Type B pancreatic cell (in vitro differentiated cells): ENCODE results near the gene GRIN1. TPM values are rescaled to one million over a fixed set of nuclear protein-coding genes. Genes with fewer than 3 reads are reported as not detected.

ENCODE experiments used
- DNase-seq: peaks from one replicate; pipeline ENCODE4 v3.0.0; 2021; ENCODE audit warnings: mixed read lengths; ENCODE audit not compliant: unreplicated experiment; ENCODE audit errors: extremely low spot score
- H3K27ac Mint-ChIP-seq: 2 replicates; pipeline ENCODE4 v1.8.0; 2021; ENCODE audit warnings: mild to moderate bottlenecking, mixed read lengths
- H3K27me3 Mint-ChIP-seq: 2 replicates; pipeline ENCODE4 v1.8.0; 2021; ENCODE audit warnings: mixed read lengths
- H3K36me3 Mint-ChIP-seq: 2 replicates; pipeline ENCODE4 v1.8.0; 2021; ENCODE audit warnings: mixed read lengths
- H3K4me1 Mint-ChIP-seq: one replicate; pipeline ENCODE4 v1.8.0; 2021; ENCODE audit warnings: mixed read lengths; ENCODE audit not compliant: unreplicated experiment
- H3K4me3 Mint-ChIP-seq: 2 replicates; pipeline ENCODE4 v1.8.0; 2021; ENCODE audit warnings: mild to moderate bottlenecking, mixed read lengths
- H3K9me3 Mint-ChIP-seq: 2 replicates; pipeline ENCODE4 v1.8.0; 2021; ENCODE audit warnings: mixed read lengths
- total RNA-seq: library from RNA; stranded (reverse); gene quantifications from 2 replicates; pipeline ENCODE4 v1.2.1, GENCODE V29; 2021; ENCODE audit warnings: low replicate concordance
- TF ChIP-seq, protein P1 (sequence below): fragments of 200-600 bp; sonication (generic); conservative IDR thresholded peaks from 2 replicates; pipeline ENCODE4 v1.5.0; 2021; ENCODE audit warnings: antibody characterized with exemption, mild to moderate bottlenecking

Gene GRIN1
- total RNA-seq, 1 donor from 2014 or later = 0.94 TPM

DNA sequence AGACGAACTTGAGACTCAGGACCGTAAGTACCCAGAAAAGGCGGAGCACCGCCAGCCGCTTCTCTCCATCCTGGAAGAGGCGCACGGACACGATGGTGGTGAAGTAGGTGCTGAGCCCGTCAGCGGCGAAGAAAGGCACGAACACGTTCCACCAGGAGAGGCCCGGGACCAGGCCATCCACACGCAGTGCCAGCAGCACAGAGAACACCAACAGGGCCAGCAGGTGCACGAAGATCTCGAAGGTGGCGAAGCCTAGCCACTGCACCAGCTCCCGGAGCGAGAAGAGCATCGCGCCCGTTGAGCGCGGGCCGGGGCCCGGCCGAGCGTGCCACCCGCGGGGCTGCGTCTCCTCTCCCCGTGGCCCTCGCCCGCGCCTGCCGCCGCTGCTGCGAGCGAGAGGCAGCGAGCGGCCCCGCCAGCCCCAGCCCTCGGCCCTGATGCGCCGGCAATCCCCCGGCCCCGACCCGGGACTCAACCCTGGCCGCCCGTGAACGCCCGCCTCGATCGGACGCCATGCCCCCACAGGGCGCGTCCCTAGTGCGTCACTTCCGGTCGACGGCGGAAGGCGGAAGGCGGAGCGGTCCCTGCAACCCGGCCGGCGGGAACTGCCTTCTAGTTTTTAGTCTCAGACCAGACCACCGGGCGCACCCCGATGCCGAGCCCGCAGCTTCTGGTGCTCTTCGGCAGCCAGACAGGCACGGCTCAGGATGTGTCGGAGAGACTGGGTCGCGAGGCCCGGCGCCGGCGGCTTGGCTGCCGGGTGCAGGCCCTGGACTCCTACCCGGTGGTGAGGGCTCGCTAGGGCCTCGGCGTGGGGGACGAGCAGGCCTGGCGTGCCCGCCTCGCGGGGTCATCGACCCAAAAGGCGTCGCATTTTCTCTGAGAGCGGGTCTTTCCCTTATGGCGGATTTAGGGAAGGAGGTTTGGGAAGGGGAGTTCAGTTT is 66.4 kb downstream of the GRIN1 start, which contains the start of the genes NDOR1 and TMEM203:
Gene NDOR1 (plus strand): TSS at position 575 of the 944 bp plus-strand sequence. CDS start 78 bp downstream, at position 653.
Gene TMEM203 (minus strand): TSS at position 523 of the 944 bp plus-strand sequence. CDS start 234 bp downstream, at position 289.
- Mint-ChIP-seq H3K9me3 (no peaks in the 10 kb centered on the region), H3K4me3 (peak within 1 kb of the TSS; percentile 94), H3K27me3 (no peaks in the 10 kb centered on the region), H3K27ac (peak within 1 kb of the TSS; percentile 91), H3K4me1 (peaks cover 27% of the 10 kb centered on the region), H3K36me3 (peaks cover 6% of the 10 kb centered on the region)
- TF ChIP-seq, protein P1, sequence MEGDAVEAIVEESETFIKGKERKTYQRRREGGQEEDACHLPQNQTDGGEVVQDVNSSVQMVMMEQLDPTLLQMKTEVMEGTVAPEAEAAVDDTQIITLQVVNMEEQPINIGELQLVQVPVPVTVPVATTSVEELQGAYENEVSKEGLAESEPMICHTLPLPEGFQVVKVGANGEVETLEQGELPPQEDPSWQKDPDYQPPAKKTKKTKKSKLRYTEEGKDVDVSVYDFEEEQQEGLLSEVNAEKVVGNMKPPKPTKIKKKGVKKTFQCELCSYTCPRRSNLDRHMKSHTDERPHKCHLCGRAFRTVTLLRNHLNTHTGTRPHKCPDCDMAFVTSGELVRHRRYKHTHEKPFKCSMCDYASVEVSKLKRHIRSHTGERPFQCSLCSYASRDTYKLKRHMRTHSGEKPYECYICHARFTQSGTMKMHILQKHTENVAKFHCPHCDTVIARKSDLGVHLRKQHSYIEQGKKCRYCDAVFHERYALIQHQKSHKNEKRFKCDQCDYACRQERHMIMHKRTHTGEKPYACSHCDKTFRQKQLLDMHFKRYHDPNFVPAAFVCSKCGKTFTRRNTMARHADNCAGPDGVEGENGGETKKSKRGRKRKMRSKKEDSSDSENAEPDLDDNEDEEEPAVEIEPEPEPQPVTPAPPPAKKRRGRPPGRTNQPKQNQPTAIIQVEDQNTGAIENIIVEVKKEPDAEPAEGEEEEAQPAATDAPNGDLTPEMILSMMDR = no peak
- DNase-seq = peak; percentile 93

DNA sequence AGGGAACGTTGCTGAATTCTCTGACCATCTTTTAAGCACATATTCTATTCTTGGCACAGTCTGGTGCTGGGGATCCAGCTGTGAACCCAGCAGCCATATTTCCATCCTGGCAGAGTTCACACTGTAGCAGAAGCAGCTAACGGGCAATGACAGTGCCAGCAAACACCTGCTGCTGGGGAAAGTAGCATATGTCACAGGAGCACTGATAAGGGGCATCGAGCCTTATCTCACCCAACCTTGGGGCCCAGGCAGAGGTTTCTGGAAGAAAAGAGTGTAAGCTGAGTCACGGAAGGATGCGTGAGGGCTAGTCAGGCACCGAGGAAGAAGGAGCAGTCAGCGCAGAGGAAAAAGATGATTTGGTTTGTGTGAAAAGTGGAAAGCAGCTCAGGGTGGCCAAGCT is 67.6 kb downstream of the GRIN1 start:
- Mint-ChIP-seq H3K4me1 (peaks cover 24% of the 10 kb centered on the region), H3K27ac (peak overlapping the region; percentile 86), H3K4me3 (peak overlapping the region; percentile 94), H3K36me3 (peaks cover 6% of the 10 kb centered on the region), H3K9me3 (no peaks in the 10 kb centered on the region), H3K27me3 (no peaks in the 10 kb centered on the region)
- TF ChIP-seq, protein P1 = no peak
- no peak for DNase-seq

DNA sequence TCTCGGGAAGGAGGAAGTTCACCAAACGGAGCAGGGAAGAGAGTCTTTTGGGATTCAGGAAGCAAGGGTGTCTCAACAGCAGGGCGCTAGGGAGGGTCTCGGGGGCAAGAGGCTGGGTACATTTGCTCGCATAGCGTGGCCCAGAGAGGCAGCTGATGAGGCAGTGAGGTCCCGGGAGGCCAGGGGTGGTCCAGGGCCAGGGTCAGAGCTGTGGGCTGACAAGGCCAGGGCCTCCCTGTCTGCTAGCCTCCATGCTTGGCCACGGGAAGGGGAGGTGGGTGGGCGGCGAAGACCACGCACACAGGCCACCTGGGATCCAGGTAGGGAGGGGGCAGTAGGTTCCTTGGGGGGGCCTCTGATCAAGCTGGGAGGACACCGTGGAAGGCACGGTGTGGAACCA is 72.6 kb downstream of the GRIN1 start:
- H3K27me3 Mint-ChIP-seq = no peaks in the 10 kb centered on the region
- H3K4me1 Mint-ChIP-seq = peaks cover 7% of the 10 kb centered on the region
- DNase-seq = no peak
- H3K36me3 Mint-ChIP-seq = peaks cover 6% of the 10 kb centered on the region
- H3K9me3 Mint-ChIP-seq = no peaks in the 10 kb centered on the region
- no peak overlapping the region for H3K4me3 Mint-ChIP-seq
- no peak overlapping the region for H3K27ac Mint-ChIP-seq
- TF ChIP-seq, protein P1 = no peak

DNA sequence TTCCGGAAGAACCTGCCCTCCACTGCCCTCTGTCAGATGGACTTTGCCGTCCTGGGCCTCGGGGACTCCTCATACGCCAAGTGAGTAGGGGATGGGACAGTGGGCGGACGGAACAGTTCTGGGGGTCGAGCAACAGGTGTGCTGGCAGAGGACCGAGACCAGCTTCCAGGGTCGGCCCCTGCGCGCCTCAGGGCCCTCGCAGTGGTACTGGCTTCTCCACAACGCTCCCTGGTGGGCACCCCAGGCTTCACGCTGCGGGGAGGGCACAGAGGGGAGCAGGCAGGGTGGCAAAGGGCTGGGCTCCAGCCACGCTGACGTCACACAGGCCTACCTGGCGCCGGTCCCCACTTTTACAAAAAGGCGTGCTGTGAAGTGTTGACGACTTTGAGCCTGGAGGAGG is 73.6 kb downstream of the GRIN1 start:
- H3K9me3 Mint-ChIP-seq = no peaks in the 10 kb centered on the region
- no peaks in the 10 kb centered on the region for H3K27me3 Mint-ChIP-seq
- TF ChIP-seq, protein P1 = no peak
- no peak for DNase-seq
- no peak overlapping the region for H3K27ac Mint-ChIP-seq
- no peak overlapping the region for H3K4me3 Mint-ChIP-seq
- peaks cover 2% of the 10 kb centered on the region for H3K36me3 Mint-ChIP-seq
- peaks cover 4% of the 10 kb centered on the region for H3K4me1 Mint-ChIP-seq

DNA sequence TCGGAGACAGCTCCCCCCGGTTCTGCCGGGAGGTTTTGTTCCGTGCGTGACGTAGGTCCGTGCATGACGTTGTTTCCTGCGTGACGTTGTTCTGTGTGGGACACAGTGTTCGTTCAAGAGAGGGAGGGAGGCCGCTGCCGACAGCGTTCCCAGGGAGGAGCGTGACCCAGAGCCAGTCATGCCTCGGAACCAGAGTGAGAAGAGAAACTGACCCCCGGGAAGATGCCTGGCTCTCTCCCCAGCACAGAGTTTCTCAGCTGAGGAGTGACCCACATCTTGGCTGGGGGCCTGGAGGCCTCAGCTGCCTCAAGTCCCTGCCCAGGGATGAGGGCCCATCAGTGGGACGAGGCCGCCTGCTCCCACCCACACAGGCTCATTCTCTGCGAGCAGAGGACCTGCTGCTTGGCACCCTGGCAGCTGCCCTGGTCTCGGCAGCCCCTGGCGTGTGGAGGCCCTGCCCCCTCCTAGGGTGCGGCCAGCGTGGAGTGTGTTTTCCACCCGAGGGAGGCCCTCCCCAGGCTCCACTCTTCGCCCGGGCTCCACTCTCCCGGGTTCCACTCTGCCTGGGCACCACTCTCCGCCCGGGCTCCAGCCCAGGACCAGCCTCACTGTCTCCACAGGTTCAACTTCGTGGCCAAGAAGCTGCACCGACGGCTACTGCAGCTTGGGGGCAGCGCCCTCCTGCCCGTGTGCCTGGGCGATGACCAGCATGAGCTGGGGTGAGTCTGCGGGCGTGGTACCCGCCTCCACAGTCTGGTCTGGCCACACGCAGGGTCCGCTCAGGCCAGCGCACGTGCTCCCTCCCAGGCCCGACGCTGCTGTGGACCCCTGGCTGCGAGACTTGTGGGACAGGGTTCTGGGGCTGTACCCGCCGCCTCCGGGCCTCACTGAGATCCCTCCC is 74.5 kb downstream of the GRIN1 start:
- no peak overlapping the region for H3K4me3 Mint-ChIP-seq

More for the DNA sequence above, 74.5 kb downstream of the GRIN1 start:
- H3K27ac Mint-ChIP-seq = no peak overlapping the region
- no peaks in the 10 kb centered on the region for H3K27me3 Mint-ChIP-seq
- H3K36me3 Mint-ChIP-seq = no peaks in the 10 kb centered on the region
- peaks cover 3% of the 10 kb centered on the region for H3K4me1 Mint-ChIP-seq
- H3K9me3 Mint-ChIP-seq = no peaks in the 10 kb centered on the region
- no peak for DNase-seq
- TF ChIP-seq, protein P1 = no peak
